Limb (tissue), 2 donors: ENCODE data around the gene VRTN.

Source experiments
- DNase-seq, 2 donors: peaks; one replicate each; pipeline ENCODE4 v3.0.0-alpha.2; 2016; ENCODE audit errors: extremely low spot score in 2 of 2

VRTN gene

GRCh38 chr14:74394549-74394948, 46.3 kb downstream of the VRTN start:
- DNase-seq, result no peak

DNA sequence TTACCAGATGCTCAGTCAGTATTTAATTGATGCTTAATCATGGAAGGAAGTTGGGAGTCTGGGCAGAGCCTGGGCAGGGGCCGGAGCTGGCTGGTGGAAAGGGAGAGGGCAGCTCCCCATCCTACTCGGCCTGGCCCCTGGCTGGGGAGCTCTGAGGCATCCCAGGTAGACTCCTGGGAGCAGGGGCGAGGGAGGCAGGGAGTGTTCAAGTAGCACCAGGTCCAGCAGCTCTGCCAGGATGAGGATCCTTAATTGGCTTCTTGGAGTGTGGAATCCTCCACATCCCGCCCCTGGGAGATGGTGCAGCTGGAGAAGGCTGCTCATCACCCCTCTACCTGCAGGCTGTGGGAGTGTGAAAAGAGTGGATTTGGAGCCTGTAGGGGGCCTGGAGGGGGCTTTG, 46.8 kb downstream of the VRTN start:
- DNase-seq, result no peak

DNA sequence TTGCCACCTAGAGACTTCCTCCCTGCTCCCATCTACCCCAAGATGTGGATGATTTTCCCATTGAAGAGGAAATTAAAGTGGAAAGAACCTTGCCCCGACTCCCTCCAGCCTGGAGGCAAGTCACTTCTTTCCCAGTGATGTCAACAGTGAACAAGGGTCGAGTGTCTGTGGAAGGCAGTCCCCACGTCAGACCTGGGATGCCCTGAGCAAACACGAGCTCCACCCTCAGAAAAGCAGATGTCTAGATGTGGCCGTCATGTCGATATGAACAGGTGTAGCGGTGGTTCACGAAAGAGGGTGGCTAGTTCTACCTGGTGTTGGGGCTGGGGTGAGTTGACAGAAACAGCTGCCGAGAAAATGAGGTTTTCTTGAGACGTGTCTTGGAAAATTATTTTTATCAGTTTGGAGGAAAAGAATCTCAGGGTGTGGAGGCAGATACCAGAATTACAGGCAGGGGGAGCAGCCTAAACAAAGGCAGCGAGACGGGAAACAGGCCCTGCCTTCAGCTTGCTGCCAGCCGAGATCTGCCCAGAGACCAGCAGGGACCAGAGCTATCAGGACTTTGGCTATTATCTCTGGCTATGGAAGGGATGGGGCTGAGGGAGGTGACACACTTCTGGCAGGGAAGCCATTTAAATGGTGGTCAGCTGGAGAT, 51.9 kb downstream of the VRTN start:
- DNase-seq, result no peak

DNA sequence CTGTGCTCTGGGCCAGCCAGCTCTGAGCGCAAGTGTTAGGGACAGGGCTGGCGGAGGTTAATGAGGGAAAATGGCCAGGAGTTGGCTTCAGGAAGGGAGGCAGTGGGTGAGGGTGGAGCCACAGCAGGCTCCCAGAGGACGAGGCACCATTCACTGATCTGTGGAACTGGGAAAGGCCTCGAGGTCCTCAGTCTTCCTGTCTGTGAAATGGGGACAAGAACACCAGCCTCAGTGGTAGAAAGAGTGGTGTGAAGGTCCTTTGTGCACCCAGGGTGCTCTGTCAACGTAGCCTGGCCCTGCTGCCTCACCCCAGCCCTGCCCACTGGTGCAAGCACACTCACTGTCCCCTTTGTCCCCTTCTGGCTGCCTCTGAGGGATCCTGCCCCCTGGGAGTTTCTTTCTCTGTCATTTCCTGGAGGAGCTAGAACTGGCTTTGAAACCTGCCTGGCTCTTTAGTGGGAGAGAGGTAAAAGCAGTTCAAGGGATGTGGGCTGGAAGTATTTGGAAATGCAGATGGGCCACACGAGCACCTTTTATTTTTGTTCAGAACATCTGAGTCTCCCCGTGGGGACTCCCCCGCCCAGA, 52.7 kb downstream of the VRTN start:
- DNase-seq, result no peak

DNA sequence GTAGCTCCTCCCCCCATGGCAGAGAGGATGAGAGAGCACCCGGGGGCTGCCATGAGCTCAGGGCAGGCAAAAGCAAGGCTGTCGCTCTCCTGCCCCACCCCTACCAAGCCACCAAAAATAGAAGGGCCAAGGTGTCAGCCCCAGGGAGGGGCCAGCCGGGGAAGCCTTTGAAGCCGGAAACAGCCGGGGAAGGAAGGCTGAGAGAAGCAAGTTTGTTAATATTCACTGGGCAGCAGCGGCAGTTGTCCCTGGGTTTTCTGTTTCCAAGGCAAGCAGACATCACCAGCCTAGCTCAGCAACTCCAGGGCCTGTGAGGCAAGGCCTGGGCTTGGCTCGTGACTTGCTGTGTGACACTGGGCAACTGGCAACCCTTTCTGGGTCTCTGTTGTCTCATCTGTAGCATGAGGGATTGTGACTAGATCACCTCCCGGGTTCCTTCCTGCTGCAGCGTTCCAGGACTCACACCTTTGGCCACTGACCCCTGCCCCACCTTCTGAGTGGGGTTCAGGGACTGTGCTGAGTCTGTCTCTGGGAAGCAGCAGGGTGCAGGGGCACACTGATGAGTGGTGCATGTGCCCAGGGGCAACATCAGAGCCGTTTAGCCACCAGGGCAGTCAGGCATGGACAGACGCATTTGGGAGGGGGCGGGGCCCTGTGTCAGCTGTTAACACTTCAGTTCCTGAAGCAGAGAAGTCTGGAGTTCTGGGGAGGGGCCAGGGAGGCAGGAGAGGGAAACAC, 53.4 kb downstream of the VRTN start:
- DNase-seq, result peak; percentile 18 to 52

- no peak for DNase-seq
These were observed 54.4 kb downstream of the VRTN start for GRCh38 chr14:74402401-74403251.

DNA sequence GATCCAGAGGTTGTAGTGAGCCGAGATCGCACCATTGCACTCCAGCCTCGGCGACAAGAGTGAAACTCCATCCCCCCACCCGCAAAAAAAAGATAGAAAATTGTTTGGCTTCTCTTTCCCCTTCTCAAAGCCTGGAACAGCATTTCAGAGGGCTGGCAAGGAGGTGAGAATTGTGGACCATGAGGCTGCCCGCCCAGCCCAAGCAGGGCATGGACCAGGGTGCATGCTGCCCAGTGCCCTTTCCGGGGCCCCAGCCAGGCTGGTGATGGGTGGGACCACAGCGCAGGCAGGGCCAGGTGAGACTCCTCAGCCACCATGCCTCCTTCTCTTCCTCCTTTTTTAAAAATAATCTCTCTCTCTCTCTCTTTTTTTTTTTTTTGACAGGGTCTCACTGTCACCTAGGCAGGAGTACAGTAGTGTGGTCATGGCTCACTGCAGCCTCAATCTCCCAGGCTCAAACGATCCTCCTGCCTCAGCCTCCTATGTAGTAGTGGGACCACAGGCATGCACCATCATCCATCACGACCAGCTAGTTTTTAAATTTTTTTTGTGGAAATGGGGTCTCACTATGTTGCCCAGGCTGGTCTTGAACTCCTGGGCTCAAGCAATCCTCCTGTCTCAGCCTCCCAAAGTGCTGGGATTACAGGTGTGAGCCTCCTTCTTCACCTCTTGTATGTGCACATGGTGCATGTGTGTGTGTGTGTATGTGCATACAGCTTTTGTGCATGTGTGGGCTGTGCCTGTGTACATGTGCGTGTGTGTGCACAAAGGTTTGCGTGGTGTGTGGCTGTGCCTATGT, 55.5 kb downstream of the VRTN start:
- no peak for DNase-seq

DNA sequence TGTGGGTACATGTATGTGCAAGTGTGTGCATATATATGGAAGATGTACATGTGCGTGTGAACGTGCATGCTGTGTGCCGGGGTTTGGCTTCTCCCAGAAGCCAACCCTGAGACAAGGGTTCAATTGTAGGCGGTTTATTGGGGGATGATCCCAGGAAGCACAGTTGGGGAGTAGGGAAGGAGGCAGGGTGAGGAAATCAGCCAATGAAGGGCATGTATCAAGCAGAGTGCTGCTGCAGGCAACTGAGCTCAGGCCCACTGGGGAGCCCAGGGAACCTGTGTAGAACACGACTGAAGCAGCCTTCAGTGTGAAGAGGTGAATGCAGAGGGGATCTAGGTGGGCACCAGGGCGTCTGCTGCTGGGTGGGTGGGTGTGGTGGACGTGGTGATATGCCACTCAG, 56.2 kb downstream of the VRTN start:
- DNase-seq, result no peak

- no peak for DNase-seq
These were observed 57.4 kb downstream of the VRTN start for GRCh38 chr14:74405663-74406062.

- no peak for DNase-seq
These were observed 58.9 kb downstream of the VRTN start for GRCh38 chr14:74407021-74407800.

GRCh38 chr14:74407801-74408154, 59.5 kb downstream of the VRTN start:
- no peak for DNase-seq

DNA sequence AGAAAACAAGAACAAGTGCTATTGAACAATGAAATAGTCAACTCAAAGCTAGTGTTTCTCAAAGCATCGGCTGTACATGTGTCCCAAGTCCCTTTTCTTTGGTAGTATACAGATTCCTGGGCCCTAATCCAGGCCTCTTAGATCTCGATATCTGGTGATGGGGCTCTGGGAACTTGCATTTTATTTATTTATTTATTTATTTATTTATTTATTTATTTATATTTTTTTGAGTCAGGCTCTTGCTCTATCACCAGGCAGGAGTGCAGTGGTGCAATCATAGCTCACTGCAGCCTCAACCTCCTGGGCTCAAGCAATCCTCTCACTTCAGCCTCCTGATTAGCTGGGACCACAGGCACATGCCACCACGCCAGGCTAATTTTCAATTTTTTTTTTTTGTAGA, 60.6 kb downstream of the VRTN start:
- DNase-seq, result no peak

GRCh38 chr14:74409441-74409840, 61.2 kb downstream of the VRTN start:
- no peak for DNase-seq
